ENCODE measurements around the gene DIAPH2.

The DIAPH2 gene

DNA sequence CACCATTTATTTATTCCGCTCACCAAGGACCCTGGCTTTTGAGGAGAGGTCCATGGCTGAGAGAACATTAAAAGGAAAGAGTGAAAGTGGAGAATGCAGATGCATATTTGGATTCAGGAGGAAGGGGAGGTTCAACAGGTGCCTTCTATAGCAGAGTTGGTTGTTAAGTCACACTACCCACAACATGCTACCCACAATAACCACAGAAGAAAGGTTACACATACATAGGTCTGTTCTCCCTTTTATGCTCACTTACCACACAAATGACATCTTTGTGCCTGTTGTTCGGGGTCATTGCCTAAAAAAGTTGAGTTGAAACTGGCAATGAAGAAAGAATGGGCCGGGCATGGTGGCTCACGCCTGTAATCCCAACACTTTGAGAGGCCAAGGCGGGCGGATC lies 786.4 kb downstream of the DIAPH2 start:
- TF ChIP-seq POLR2AphosphoS5 (IDR thresholded peaks at IDR 0.05; ENCODE audit: low read depth, low read length) (no peak), POLR2A (IDR thresholded peaks at IDR 0.05; ENCODE audit: low read depth, low read length) (no peak)
- no peak for FAIRE-seq
- no peak for DNase-seq (ENCODE audit: insufficient read length)

GRCh38 chrX:97474933-97475332 lies 790.3 kb downstream of the DIAPH2 start:
- DNase-seq (ENCODE audit: insufficient read length) (no peak), FAIRE-seq (no peak)
- TF ChIP-seq POLR2A (IDR thresholded peaks at IDR 0.05; ENCODE audit: low read depth, low read length): no peak

GRCh38 chrX:97479106-97479890 lies 794.7 kb downstream of the DIAPH2 start:
- DNase-seq (ENCODE audit: insufficient read length) (no peak), FAIRE-seq (no peak)
- TF ChIP-seq POLR2A (IDR thresholded peaks at IDR 0.05; ENCODE audit: low read depth, low read length) (no peak), POLR2AphosphoS5 (IDR thresholded peaks at IDR 0.05; ENCODE audit: low read depth, low read length) (no peak), TAF1 (IDR thresholded peaks at IDR 0.05; ENCODE audit: borderline replicate concordance, low read depth, low read length) (no peak)

GRCh38 chrX:97481228-97481627 lies 796.6 kb downstream of the DIAPH2 start:
- DNase-seq (ENCODE audit: insufficient read length) (no peak), FAIRE-seq (peak; percentile 21)
- no peak for TF ChIP-seq TAF1 (IDR thresholded peaks at IDR 0.05; ENCODE audit: borderline replicate concordance, low read depth, low read length)
- no peak for TF ChIP-seq POLR2AphosphoS5 (IDR thresholded peaks at IDR 0.05; ENCODE audit: low read depth, low read length)
- TF ChIP-seq POLR2A (IDR thresholded peaks at IDR 0.05; ENCODE audit: low read depth, low read length): no peak

GRCh38 chrX:97482666-97483300 lies 798.1 kb downstream of the DIAPH2 start:
- no peak for TF ChIP-seq POLR2A (IDR thresholded peaks at IDR 0.05; ENCODE audit: low read depth, low read length)
- no peak for TF ChIP-seq TAF1 (IDR thresholded peaks at IDR 0.05; ENCODE audit: borderline replicate concordance, low read depth, low read length)
- TF ChIP-seq POLR2AphosphoS5 (IDR thresholded peaks at IDR 0.05; ENCODE audit: low read depth, low read length): no peak
- FAIRE-seq (no peak), DNase-seq (ENCODE audit: insufficient read length) (no peak)

DNA sequence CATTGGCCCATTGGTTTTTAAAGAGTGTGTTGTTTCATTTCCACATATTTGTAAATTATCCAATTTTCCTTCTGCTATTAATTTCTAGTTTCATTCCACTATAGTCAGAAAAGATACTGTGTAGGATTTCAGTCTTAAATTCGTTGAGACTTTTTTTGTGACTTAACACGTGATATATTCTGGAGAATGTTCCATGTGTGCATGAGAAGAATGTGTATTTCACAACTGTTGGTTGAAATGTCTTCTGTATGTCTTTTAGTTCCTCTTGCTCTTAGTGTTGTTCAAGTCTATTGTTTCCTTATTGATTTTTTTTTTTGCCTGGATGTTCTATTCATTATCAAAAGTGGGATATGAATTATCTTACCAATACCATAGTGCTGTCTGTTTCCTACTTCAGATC lies 806.0 kb downstream of the DIAPH2 start:
- TF ChIP-seq POLR2A (IDR thresholded peaks at IDR 0.05; ENCODE audit: low read depth, low read length) (no peak), TAF1 (IDR thresholded peaks at IDR 0.05; ENCODE audit: borderline replicate concordance, low read depth, low read length) (no peak), POLR2AphosphoS5 (IDR thresholded peaks at IDR 0.05; ENCODE audit: low read depth, low read length) (no peak)
- DNase-seq (ENCODE audit: insufficient read length) (no peak), FAIRE-seq (no peak)

GRCh38 chrX:97494756-97495372 lies 810.2 kb downstream of the DIAPH2 start:
- DNase-seq (ENCODE audit: insufficient read length): no peak
- peak; percentile 78 for FAIRE-seq
- no peak for TF ChIP-seq POLR2A (IDR thresholded peaks at IDR 0.05; ENCODE audit: low read depth, low read length)
- no peak for TF ChIP-seq TAF1 (IDR thresholded peaks at IDR 0.05; ENCODE audit: borderline replicate concordance, low read depth, low read length)
- no peak for TF ChIP-seq POLR2AphosphoS5 (IDR thresholded peaks at IDR 0.05; ENCODE audit: low read depth, low read length)

- no peak for TF ChIP-seq TAF1 (IDR thresholded peaks at IDR 0.05; ENCODE audit: borderline replicate concordance, low read depth, low read length)
- no peak for FAIRE-seq
- DNase-seq (ENCODE audit: insufficient read length): no peak
Observed at GRCh38 chrX:97498093-97498492, 813.5 kb downstream of the DIAPH2 start.

DNA sequence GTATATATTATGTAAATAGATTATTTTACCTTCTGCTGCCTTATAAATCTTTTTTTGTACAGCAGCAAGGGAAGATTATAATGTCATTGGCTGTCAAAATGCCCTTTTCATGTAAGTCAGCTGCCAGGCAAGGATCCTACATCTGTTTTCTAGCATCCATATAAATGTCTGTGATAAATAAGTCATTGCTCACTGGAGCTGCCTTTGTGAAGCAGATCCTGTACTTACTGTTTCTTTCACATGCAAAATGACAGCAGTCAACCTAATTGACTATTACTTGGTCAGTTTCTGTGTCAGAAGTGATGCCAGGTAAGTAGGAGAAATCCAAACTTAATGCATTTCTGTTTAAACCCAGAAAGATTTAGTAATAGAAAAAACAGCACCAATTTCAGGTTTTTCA lies 819.8 kb downstream of the DIAPH2 start:
- no peak for DNase-seq (ENCODE audit: insufficient read length)
- TF ChIP-seq POLR2A (IDR thresholded peaks at IDR 0.05; ENCODE audit: low read depth, low read length): no peak
- TF ChIP-seq TAF1 (IDR thresholded peaks at IDR 0.05; ENCODE audit: borderline replicate concordance, low read depth, low read length): no peak
- no peak for TF ChIP-seq POLR2AphosphoS5 (IDR thresholded peaks at IDR 0.05; ENCODE audit: low read depth, low read length)
- FAIRE-seq: no peak

DNA sequence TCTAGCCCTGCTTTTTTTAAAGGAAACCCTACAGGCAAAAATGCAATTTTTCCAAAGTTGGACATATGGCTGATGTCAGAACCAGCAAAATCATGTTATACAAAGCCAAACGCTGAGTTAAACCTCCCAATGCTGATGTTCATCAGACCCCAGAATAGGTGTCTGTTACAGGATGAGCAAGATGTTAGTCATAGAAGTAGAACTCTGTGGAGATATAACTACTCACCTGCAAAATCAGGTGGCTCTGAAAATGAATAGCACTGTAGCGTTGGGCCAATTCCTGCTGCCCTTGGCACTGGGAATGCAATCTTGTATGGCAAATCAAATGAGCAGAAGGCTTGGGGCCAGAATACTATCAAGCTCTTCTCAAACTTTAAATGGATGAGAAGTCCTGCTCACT lies 833.1 kb downstream of the DIAPH2 start:
- TF ChIP-seq POLR2AphosphoS5 (IDR thresholded peaks at IDR 0.05; ENCODE audit: low read depth, low read length) (no peak), TAF1 (IDR thresholded peaks at IDR 0.05; ENCODE audit: borderline replicate concordance, low read depth, low read length) (no peak), POLR2A (IDR thresholded peaks at IDR 0.05; ENCODE audit: low read depth, low read length) (no peak)
- DNase-seq (ENCODE audit: insufficient read length) (no peak), FAIRE-seq (no peak)

DNA sequence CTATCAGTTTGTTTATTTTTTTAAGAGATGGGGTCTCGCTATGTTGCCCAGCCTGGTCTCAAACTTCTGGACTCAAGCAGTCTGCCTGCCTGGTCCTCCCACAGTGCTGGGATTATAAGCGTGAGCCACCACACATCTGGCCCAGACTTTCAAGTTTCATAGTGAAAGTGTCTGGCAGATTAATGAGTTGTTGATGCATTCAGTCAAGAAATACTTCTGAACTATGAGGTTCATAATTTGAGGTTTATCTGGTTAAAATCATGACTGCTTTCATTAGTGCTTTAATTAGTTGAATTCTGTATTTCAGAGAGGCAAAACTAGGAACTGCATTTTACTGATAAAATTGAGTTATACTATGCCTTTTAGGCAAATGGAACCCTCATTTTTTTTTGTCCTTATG lies 837.7 kb downstream of the DIAPH2 start:
- FAIRE-seq: no peak

GRCh38 chrX:97524340-97524739 lies 839.7 kb downstream of the DIAPH2 start:
- FAIRE-seq (no peak), DNase-seq (ENCODE audit: insufficient read length) (no peak)

More for the DNA sequence above, 837.7 kb downstream of the DIAPH2 start:
- no peak for DNase-seq (ENCODE audit: insufficient read length)
- TF ChIP-seq TAF1 (IDR thresholded peaks at IDR 0.05; ENCODE audit: borderline replicate concordance, low read depth, low read length) (no peak), POLR2AphosphoS5 (IDR thresholded peaks at IDR 0.05; ENCODE audit: low read depth, low read length) (no peak), POLR2A (IDR thresholded peaks at IDR 0.05; ENCODE audit: low read depth, low read length) (no peak)

More at GRCh38 chrX:97524340-97524739, 839.7 kb downstream of the DIAPH2 start:
- no peak for TF ChIP-seq TAF1 (IDR thresholded peaks at IDR 0.05; ENCODE audit: borderline replicate concordance, low read depth, low read length)
- TF ChIP-seq POLR2A (IDR thresholded peaks at IDR 0.05; ENCODE audit: low read depth, low read length): no peak
- TF ChIP-seq POLR2AphosphoS5 (IDR thresholded peaks at IDR 0.05; ENCODE audit: low read depth, low read length): no peak

Data from GM12892 (cell line).